Caco-2 (cell line): ENCODE measurements around the gene CD226. TPM values are rescaled to one million over a fixed set of nuclear protein-coding genes. Genes with fewer than 3 reads are reported as not detected.

ENCODE experiments used
- BruUV-seq: library from RNA; stranded (reverse); fragments of 400-500 nt; replicated peaks from 2 replicates; lab custom pipeline; 2021; lab: Mats Ljungman, UMichigan
- CTCF ChIA-PET: fragments of 300-600 bp; sonication (Branson Sonifier 250); formaldehyde crosslinking; loops from one replicate; lab custom pipeline; 2022; ENCODE audit warnings: antibody characterized with exemption; lab: Charles Lee
- POLR2A ChIA-PET: fragments of 300-600 bp; sonication (Branson Sonifier 250); formaldehyde crosslinking; loops from one replicate; lab custom pipeline; 2022; ENCODE audit warnings: antibody characterized with exemption; lab: Charles Lee
- DNase-seq, 2 experiments: peaks; one replicate each; pipeline versions ENCODE4 v3.0.0 to v3.0.0-alpha.2; 2020 to 2022
- H3K27me3 ChIP-seq: replicated peaks from 2 replicates; pipeline ENCODE4 v1.6.0; 2011; ENCODE audit warnings: low read length; ENCODE audit not compliant: control insufficient read depth, insufficient read depth
- H3K36me3 ChIP-seq: 2 replicates; pipeline ENCODE4 v1.5.1; 2011; ENCODE audit warnings: low read length; ENCODE audit not compliant: control insufficient read depth, insufficient read depth
- H3K4me1 ChIP-seq: fragments of 250-450 bp; sonication (Bioruptor Pico); 2 replicates; pipeline ENCODE4 v1.5.1; 2020; ENCODE audit warnings: mild to moderate bottlenecking
- H3K4me3 ChIP-seq: 2 replicates; pipeline ENCODE4 v1.5.1; 2011; ENCODE audit warnings: low read depth, mild to moderate bottlenecking, control low read depth, low read length
- H3K9me3 ChIP-seq: fragments of 250-450 bp; sonication (Bioruptor Pico); 2 replicates; pipeline ENCODE4 v1.5.1; 2020; ENCODE audit warnings: mild to moderate bottlenecking, moderate library complexity
- H3K27ac Mint-ChIP-seq: one replicate; pipeline ENCODE4 v1.8.0; 2022; ENCODE audit warnings: mixed read lengths; ENCODE audit not compliant: unreplicated experiment
- H3K27me3 Mint-ChIP-seq: one replicate; pipeline ENCODE4 v1.8.0; 2022; ENCODE audit warnings: mixed read lengths; ENCODE audit not compliant: insufficient read depth, unreplicated experiment
- H3K36me3 Mint-ChIP-seq: one replicate; pipeline ENCODE4 v1.8.0; 2022; ENCODE audit warnings: mild to moderate bottlenecking, mixed read lengths; ENCODE audit not compliant: insufficient read depth, unreplicated experiment
- H3K4me1 Mint-ChIP-seq: one replicate; pipeline ENCODE4 v1.8.0; 2022; ENCODE audit warnings: low read depth, mixed read lengths; ENCODE audit not compliant: unreplicated experiment
- H3K4me3 Mint-ChIP-seq: one replicate; pipeline ENCODE4 v1.8.0; 2022; ENCODE audit warnings: mild to moderate bottlenecking, moderate library complexity, mixed read lengths; ENCODE audit not compliant: unreplicated experiment
- H3K9me3 Mint-ChIP-seq: one replicate; pipeline ENCODE4 v1.8.0; 2022; ENCODE audit warnings: mixed read lengths; ENCODE audit not compliant: unreplicated experiment
- CTCF ChIP-seq, 2 experiments: fragments of 200-600 bp in 1 of 2; IDR thresholded peaks; 1 replicate in 1 of 2; 2 replicates in 1 of 2; pipeline versions ENCODE4 v1.5.1 to v1.8.0; 2011 to 2022; ENCODE audit warnings: antibody characterized with exemption in 1 of 2, control low read depth in 1 of 2, inconsistent platforms in 1 of 2, low read depth in 1 of 2, low read length in 1 of 2, mild to moderate bottlenecking in 1 of 2, moderate library complexity in 1 of 2; ENCODE audit not compliant: insufficient read depth in 1 of 2, severe bottlenecking in 1 of 2, unreplicated experiment in 1 of 2
- intact Hi-C: fragments of 100-400 bp; cut with micrococcal nuclease; formaldehyde crosslinking; loops from one replicate; pipeline ENCODE4 v1.10.0; 2022; ENCODE audit not compliant: unreplicated experiment
- total RNA-seq: library from RNA; stranded (reverse); gene quantifications from 2 replicates; pipeline ENCODE4 v1.2.3, GENCODE V29; 2022

Gene CD226
- total RNA-seq, 1 experiment from 2014 or later = 0.02 TPM

DNA sequence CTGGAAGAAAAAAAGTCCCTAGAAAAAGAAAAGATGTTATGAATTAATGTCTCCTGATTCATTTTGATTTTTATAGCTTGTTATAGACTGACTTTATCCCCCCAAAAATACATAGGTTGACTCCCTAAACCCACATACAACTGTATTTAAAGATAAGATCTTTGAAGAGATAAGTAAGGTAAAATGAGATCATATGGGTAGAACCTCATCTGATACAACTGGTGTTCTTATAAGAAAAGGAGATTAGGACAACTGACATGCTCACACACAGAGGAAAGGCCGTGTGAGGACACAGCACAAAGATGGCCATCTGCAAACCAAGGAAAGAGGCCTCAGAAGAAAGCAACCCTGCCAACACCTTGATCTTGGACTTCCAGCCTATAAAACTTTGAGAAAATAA is 117.5 kb downstream of the CD226 start:
- no TSS peak for BruUV-seq
- Histone ChIP-seq H3K9me3 (no peaks in the 10 kb centered on the region), H3K27me3 (no peaks in the 10 kb centered on the region), H3K4me1 (no peaks in the 10 kb centered on the region), H3K4me3 (no peak overlapping the region), H3K36me3 (no peaks in the 10 kb centered on the region)
- Mint-ChIP-seq H3K36me3 (no peaks in the 10 kb centered on the region), H3K4me3 (no peak overlapping the region), H3K9me3 (no peaks in the 10 kb centered on the region), H3K27me3 (no peaks in the 10 kb centered on the region), H3K4me1 (no peaks in the 10 kb centered on the region), H3K27ac (no peak overlapping the region)
- ChIA-PET POLR2A (no interaction called here), CTCF (no interaction called here)
- TF ChIP-seq CTCF (IDR thresholded peaks at IDR 0.05; ENCODE audit: insufficient read depth in 1 of 2, low read depth in 1 of 2, low read length in 1 of 2, severe bottlenecking in 1 of 2, unreplicated experiment in 1 of 2) = no peak
- DNase-seq = no peak
- intact Hi-C loops = no loop called here

GRCh38 chr18:69820538-69820937 is 127.1 kb downstream of the CD226 start:
- ChIA-PET CTCF (no interaction called here), POLR2A (no interaction called here)
- intact Hi-C loops = no loop called here

GRCh38 chr18:69819460-69819859 is 128.2 kb downstream of the CD226 start:
- no TSS peak for BruUV-seq
- DNase-seq = no peak
- POLR2A ChIA-PET = no interaction called here
- intact Hi-C loops = no loop called here
- Mint-ChIP-seq H3K4me3 (no peak overlapping the region), H3K4me1 (no peaks in the 10 kb centered on the region), H3K27ac (no peak overlapping the region), H3K36me3 (no peaks in the 10 kb centered on the region), H3K9me3 (no peaks in the 10 kb centered on the region), H3K27me3 (no peaks in the 10 kb centered on the region)
- H3K9me3 ChIP-seq = no peaks in the 10 kb centered on the region
- no peaks in the 10 kb centered on the region for H3K4me1 ChIP-seq
- no peak for TF ChIP-seq CTCF (IDR thresholded peaks at IDR 0.05; ENCODE audit: insufficient read depth in 1 of 2, low read depth in 1 of 2, low read length in 1 of 2, severe bottlenecking in 1 of 2, unreplicated experiment in 1 of 2)
- no peaks in the 10 kb centered on the region for H3K36me3 ChIP-seq
- H3K4me3 ChIP-seq = no peak overlapping the region
- H3K27me3 ChIP-seq = no peaks in the 10 kb centered on the region
- CTCF ChIA-PET = no interaction called here

More at GRCh38 chr18:69820538-69820937, 127.1 kb downstream of the CD226 start:
- H3K36me3 Mint-ChIP-seq = no peaks in the 10 kb centered on the region
- H3K36me3 ChIP-seq = no peaks in the 10 kb centered on the region
- no peak overlapping the region for H3K4me3 Mint-ChIP-seq
- H3K27ac Mint-ChIP-seq = no peak overlapping the region
- no peaks in the 10 kb centered on the region for H3K27me3 ChIP-seq
- H3K9me3 Mint-ChIP-seq = no peaks in the 10 kb centered on the region
- BruUV-seq = no TSS peak
- no peaks in the 10 kb centered on the region for H3K9me3 ChIP-seq
- no peak for DNase-seq
- no peaks in the 10 kb centered on the region for H3K27me3 Mint-ChIP-seq
- no peaks in the 10 kb centered on the region for H3K4me1 ChIP-seq
- no peak for TF ChIP-seq CTCF (IDR thresholded peaks at IDR 0.05; ENCODE audit: insufficient read depth in 1 of 2, low read depth in 1 of 2, low read length in 1 of 2, severe bottlenecking in 1 of 2, unreplicated experiment in 1 of 2)
- H3K4me1 Mint-ChIP-seq = no peaks in the 10 kb centered on the region
- H3K4me3 ChIP-seq = no peak overlapping the region
